Astrocyte of the spinal cord (primary cell): ENCODE data around the gene SHROOM3.

Experiments used
- DNase-seq: peaks from one replicate; pipeline ENCODE4 v3.0.0; 2011; ENCODE audit warnings: low read depth, low spot score
- H3K4me3 ChIP-seq: 2 replicates; pipeline ENCODE4 v1.5.1; 2011; ENCODE audit warnings: low read depth, mild to moderate bottlenecking, low read length, moderate library complexity
- in situ Hi-C: cut with HindIII; loops from 2 replicates; pipeline ENCODE4 v1.10.0; 2017; ENCODE audit warnings: low sequenced_read_pairs
- TF ChIP-seq, protein P1 (sequence below): IDR thresholded peaks from 2 replicates; pipeline ENCODE4 v1.5.1; 2012; ENCODE audit warnings: low read depth, mild to moderate bottlenecking, low read length, inconsistent platforms

SHROOM3 gene

GRCh38 chr4:76531597-76531996 is 96.6 kb downstream of the SHROOM3 start:
- TF ChIP-seq, protein P1, sequence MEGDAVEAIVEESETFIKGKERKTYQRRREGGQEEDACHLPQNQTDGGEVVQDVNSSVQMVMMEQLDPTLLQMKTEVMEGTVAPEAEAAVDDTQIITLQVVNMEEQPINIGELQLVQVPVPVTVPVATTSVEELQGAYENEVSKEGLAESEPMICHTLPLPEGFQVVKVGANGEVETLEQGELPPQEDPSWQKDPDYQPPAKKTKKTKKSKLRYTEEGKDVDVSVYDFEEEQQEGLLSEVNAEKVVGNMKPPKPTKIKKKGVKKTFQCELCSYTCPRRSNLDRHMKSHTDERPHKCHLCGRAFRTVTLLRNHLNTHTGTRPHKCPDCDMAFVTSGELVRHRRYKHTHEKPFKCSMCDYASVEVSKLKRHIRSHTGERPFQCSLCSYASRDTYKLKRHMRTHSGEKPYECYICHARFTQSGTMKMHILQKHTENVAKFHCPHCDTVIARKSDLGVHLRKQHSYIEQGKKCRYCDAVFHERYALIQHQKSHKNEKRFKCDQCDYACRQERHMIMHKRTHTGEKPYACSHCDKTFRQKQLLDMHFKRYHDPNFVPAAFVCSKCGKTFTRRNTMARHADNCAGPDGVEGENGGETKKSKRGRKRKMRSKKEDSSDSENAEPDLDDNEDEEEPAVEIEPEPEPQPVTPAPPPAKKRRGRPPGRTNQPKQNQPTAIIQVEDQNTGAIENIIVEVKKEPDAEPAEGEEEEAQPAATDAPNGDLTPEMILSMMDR, result no peak
- no peak for DNase-seq
- no peak overlapping the region for H3K4me3 ChIP-seq
- in situ Hi-C loops, result no loop called here

GRCh38 chr4:76532805-76533204 is 97.8 kb downstream of the SHROOM3 start:
- DNase-seq, result no peak
- TF ChIP-seq, protein P1, result no peak

DNA sequence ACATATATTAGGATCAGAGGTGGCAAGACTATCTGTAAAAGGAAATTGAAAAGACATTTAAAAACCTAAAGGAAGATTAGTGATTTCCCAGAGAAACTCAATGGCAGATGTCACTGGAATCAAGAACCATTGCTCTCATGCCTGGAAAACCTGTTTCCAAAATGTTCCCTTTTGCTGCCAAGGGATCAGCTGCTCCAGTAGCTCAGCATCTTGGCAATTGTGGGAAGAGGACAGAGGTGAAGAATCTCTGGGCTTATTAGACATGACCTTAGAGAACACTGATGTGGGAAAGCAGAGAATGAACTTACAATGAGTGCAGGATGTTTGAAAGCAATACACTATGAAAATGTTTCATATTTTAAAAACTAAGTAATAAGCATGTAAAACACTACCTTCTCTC is 98.3 kb downstream of the SHROOM3 start:
- DNase-seq, result no peak
- no peak overlapping the region for H3K4me3 ChIP-seq
- in situ Hi-C loops, result no loop called here
- TF ChIP-seq, protein P1, result no peak

More at GRCh38 chr4:76532805-76533204, 97.8 kb downstream of the SHROOM3 start:
- in situ Hi-C loops, result no loop called here
- no peak overlapping the region for H3K4me3 ChIP-seq

- TF ChIP-seq, protein P1, result no peak
- peak; percentile 59 for DNase-seq
- in situ Hi-C loops, result no loop called here
- H3K4me3 ChIP-seq, result no peak overlapping the region
These were observed 100.8 kb downstream of the SHROOM3 start for GRCh38 chr4:76535603-76536372.

DNA sequence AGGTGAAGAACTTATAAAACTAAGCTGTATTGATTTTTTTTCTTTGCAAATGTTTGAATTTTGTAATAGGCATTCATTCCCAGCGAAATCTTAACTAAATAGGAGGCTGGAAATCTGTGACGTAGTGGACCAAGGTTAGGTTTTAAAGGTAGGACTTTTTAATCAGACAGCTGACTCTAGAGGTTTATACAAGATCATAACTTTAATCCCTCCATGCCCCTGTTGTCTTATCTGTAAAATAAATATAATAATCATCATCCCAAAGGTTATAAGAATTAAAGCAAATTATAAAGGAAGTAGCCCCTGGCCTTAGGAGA is 101.3 kb downstream of the SHROOM3 start:
- TF ChIP-seq, protein P1, result no peak
- H3K4me3 ChIP-seq, result no peak overlapping the region
- in situ Hi-C loops, result no loop called here
- DNase-seq, result no peak

GRCh38 chr4:76538296-76538695 is 103.3 kb downstream of the SHROOM3 start:
- DNase-seq, result no peak
- in situ Hi-C loops, result no loop called here
- no peak overlapping the region for H3K4me3 ChIP-seq
- TF ChIP-seq, protein P1, result no peak
